UCSD-AML1 (cell line): ENCODE measurements around the gene SYNDIG1L.
"Not testable (repeated sequence)": the region's sequence is repeated elsewhere in the genome, so short reads cannot be mapped to it uniquely, and the experiment has no call there.

Experiments
- DNase-seq: peaks from one replicate; lab custom pipeline; 2025; ENCODE audit not compliant: unreplicated experiment; lab: John Stamatoyannopoulos, UW

SYNDIG1L gene

DNA sequence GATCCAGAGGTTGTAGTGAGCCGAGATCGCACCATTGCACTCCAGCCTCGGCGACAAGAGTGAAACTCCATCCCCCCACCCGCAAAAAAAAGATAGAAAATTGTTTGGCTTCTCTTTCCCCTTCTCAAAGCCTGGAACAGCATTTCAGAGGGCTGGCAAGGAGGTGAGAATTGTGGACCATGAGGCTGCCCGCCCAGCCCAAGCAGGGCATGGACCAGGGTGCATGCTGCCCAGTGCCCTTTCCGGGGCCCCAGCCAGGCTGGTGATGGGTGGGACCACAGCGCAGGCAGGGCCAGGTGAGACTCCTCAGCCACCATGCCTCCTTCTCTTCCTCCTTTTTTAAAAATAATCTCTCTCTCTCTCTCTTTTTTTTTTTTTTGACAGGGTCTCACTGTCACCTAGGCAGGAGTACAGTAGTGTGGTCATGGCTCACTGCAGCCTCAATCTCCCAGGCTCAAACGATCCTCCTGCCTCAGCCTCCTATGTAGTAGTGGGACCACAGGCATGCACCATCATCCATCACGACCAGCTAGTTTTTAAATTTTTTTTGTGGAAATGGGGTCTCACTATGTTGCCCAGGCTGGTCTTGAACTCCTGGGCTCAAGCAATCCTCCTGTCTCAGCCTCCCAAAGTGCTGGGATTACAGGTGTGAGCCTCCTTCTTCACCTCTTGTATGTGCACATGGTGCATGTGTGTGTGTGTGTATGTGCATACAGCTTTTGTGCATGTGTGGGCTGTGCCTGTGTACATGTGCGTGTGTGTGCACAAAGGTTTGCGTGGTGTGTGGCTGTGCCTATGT is 22.2 kb downstream of the SYNDIG1L start:
- no peak for DNase-seq

DNA sequence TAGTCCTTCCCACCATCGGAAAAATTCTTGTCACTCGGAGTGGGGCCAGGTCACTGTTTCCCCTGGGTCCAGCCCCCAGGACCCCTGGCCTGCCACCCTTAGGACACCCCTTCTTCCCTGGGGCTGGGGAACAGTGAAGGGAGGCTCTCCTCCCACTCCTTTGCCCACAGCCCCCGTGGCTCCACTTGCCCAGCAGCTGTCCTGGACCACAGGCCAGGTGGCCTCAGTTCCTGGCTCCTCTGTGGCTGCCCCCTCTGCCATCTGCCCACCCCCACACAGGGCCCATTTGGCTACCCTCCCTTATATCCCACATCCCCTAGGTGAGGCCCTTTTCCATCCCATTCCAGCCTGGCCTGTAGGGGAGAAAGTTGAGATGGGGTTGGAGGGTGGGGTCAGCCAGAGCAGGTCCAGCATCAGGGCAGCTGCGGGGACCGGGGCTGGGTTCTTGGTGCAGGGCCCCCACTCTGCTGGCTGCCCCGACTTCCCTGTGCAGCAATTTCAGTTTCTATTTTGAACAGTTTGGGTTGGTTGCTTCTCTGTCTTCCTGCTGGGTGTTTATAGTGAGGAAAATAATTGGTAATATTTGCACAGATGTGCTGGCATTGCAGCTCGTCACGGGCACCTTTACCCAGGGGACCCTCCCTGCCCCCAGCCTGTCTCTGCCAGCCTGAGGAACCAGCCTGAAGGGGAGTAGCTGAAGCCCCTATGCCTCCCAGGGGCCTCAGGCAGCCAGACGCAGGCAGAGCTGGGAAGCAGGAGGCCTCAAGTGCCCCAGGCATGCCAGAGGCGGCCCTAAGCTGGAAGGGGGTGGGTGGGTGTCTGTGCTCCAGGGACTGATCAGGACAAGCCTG is 23.4 kb downstream of the SYNDIG1L start:
- DNase-seq, result no peak

DNA sequence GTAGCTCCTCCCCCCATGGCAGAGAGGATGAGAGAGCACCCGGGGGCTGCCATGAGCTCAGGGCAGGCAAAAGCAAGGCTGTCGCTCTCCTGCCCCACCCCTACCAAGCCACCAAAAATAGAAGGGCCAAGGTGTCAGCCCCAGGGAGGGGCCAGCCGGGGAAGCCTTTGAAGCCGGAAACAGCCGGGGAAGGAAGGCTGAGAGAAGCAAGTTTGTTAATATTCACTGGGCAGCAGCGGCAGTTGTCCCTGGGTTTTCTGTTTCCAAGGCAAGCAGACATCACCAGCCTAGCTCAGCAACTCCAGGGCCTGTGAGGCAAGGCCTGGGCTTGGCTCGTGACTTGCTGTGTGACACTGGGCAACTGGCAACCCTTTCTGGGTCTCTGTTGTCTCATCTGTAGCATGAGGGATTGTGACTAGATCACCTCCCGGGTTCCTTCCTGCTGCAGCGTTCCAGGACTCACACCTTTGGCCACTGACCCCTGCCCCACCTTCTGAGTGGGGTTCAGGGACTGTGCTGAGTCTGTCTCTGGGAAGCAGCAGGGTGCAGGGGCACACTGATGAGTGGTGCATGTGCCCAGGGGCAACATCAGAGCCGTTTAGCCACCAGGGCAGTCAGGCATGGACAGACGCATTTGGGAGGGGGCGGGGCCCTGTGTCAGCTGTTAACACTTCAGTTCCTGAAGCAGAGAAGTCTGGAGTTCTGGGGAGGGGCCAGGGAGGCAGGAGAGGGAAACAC is 24.3 kb downstream of the SYNDIG1L start:
- DNase-seq, result peak; percentile 56

DNA sequence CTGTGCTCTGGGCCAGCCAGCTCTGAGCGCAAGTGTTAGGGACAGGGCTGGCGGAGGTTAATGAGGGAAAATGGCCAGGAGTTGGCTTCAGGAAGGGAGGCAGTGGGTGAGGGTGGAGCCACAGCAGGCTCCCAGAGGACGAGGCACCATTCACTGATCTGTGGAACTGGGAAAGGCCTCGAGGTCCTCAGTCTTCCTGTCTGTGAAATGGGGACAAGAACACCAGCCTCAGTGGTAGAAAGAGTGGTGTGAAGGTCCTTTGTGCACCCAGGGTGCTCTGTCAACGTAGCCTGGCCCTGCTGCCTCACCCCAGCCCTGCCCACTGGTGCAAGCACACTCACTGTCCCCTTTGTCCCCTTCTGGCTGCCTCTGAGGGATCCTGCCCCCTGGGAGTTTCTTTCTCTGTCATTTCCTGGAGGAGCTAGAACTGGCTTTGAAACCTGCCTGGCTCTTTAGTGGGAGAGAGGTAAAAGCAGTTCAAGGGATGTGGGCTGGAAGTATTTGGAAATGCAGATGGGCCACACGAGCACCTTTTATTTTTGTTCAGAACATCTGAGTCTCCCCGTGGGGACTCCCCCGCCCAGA is 25.0 kb downstream of the SYNDIG1L start:
- no peak for DNase-seq

DNA sequence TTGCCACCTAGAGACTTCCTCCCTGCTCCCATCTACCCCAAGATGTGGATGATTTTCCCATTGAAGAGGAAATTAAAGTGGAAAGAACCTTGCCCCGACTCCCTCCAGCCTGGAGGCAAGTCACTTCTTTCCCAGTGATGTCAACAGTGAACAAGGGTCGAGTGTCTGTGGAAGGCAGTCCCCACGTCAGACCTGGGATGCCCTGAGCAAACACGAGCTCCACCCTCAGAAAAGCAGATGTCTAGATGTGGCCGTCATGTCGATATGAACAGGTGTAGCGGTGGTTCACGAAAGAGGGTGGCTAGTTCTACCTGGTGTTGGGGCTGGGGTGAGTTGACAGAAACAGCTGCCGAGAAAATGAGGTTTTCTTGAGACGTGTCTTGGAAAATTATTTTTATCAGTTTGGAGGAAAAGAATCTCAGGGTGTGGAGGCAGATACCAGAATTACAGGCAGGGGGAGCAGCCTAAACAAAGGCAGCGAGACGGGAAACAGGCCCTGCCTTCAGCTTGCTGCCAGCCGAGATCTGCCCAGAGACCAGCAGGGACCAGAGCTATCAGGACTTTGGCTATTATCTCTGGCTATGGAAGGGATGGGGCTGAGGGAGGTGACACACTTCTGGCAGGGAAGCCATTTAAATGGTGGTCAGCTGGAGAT is 25.9 kb downstream of the SYNDIG1L start:
- peak; percentile 20 for DNase-seq

DNA sequence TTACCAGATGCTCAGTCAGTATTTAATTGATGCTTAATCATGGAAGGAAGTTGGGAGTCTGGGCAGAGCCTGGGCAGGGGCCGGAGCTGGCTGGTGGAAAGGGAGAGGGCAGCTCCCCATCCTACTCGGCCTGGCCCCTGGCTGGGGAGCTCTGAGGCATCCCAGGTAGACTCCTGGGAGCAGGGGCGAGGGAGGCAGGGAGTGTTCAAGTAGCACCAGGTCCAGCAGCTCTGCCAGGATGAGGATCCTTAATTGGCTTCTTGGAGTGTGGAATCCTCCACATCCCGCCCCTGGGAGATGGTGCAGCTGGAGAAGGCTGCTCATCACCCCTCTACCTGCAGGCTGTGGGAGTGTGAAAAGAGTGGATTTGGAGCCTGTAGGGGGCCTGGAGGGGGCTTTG is 30.9 kb downstream of the SYNDIG1L start:
- DNase-seq, result no peak

DNA sequence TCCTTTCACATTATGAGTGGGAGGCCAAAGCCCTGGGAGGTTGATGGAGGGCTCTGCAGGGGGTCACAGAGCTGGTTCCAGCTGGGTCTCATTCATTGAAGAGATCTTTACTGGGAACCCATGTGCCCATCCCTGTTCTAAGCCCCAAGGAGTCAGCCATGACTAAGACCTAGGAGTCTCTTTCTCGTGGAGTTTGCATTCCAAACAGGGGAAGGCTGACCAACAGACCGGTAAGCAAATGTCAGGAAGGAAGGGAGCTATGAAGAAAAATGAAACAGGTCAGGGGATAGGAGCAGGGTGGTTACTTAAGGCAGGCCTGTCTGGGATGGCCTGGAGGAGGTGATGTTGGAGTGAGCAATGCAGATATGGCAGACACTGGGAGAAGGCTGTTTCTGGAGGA is 31.5 kb downstream of the SYNDIG1L start:
- no peak for DNase-seq

DNA sequence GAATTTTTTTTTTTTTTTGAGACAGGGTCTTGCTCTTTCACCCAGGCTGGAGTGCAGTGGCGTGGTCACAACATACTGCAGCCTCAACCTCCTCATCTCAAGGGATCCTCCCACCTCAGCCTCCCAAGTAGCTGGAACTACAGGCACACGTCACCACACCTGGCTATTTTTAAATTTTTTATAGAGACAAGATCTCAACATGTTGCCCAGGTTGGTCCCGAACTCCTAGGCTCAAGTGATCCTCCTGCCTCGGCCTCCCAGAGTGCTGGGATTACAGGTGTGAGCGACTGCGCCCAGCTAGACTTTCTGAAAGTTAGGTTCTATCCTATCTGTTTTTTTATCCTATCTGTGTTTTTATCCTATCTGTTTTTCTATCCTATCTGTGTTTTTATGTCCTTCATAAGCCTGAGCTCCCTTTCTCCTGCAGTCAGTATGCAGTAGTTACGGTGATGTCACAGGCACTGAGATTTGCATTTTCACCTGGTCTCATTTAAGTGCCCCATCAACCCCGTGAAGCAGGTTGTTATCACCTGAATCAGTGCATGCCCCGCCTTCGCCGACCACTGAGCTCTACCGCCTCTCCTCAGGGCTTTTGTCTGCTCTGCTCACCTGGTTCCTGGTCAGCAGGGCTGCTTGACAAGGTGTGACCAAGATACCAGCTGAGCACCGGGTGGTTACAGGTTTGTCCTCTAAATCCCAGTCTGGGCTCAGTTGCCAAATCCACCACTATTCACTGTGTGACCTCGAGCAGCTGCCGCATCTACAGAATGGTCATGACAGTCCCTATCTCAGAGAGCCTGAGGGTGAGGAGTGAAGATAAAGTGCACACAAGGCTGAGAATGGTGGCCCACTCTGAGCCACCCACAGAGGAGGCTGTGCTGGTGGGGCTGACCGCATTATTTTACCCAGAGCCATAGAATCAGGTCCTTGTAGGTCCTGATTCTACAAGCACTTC is 33.1 kb downstream of the SYNDIG1L start:
- DNase-seq, result no peak

DNA sequence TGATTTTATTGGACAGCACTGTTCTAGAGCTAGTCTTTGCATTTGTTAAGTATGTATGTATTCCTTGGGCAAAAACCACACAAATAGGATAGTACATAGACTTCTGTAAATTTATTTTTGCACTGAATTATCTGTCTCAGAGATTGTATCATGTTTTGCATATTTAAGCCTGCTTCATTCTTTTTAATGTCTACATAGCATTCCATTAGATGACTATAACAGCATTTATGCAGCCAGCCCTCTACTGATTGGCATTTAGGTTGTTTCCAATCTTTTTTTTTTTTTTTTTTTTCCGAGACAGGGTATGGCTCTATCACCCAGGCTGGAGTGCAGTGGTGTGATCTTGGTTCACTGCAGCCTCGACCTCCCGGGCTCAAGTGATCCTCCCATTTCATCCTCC is 34.5 kb downstream of the SYNDIG1L start:
- no peak for DNase-seq

DNA sequence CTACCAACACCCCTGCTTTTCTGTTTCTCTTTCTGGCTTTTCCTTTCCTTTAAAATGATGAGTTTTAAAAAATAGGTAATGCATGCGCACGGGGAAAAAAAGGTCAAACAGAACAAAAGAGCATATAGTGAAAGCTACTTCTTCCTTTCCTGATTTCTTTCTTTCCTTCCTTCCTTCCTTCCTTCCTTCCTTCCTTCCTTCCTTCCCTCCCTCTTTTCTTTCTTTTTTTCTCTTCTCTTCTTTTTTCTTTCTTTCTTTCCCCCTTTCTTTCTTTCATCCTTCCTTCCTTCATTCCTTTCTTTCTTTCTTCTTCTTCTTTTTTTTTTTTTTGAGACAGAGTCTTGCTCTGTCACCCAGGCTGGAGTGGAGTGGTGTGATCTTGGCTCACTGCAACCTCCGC is 35.5 kb downstream of the SYNDIG1L start:
- DNase-seq, result not testable (repeated sequence)

DNA sequence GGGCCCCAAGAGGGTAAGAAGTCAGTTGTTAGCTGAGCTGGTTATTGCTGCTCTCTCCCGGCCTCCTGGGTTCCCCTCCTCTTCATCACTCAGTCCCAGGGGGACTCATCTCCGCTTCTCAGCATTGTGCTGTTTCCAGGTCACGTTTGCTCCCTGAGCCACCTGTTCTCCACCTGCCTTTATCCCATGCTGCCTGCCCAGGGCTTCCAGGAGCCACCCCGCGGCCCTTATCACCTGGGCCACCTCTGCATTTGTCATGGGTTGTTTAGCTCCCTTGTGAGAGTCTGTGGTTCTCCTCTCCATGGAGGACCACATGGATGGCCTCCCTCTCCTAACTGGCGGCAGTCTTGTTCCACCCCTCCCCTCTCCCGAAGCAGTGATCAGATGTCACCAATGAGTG is 36.0 kb downstream of the SYNDIG1L start:
- no peak for DNase-seq

DNA sequence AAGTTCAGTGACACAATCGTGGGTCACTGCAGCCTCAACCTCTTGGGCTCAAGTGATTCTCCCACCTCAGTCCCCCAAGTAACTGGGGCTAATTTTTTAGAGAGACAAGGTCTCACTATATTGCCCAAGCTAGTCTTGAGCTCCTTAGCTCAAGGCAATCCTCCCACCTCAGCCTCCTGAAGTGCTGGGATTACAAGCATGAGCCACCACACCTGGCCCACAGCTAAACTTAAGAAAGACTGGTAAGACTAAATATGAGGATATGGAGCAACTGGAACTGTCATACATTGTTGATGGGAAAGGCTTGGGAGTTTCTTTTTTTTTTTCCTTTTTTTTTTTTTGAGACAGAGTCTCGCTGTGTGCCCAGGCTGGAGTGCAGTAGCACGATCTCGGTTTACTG is 43.8 kb downstream of the SYNDIG1L start:
- no peak for DNase-seq

DNA sequence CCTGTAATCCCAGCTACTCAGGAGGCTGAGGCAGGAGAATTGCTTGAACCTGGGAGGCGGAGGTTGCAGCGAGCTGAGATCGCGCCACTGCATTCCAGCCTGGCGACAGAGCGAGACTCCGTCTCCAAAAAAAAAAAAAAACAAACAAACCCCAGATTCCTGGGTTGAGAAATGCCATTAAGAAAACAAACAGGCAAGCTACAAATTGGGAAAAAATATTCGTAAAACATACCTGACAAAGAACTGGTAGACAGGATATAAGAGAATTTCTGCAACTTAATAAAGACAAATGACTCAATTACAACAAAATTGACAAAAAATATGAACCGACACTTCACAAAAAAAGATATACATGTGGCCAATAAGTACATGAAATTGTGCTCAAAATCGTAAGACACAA is 44.4 kb downstream of the SYNDIG1L start:
- not testable (repeated sequence) for DNase-seq

DNA sequence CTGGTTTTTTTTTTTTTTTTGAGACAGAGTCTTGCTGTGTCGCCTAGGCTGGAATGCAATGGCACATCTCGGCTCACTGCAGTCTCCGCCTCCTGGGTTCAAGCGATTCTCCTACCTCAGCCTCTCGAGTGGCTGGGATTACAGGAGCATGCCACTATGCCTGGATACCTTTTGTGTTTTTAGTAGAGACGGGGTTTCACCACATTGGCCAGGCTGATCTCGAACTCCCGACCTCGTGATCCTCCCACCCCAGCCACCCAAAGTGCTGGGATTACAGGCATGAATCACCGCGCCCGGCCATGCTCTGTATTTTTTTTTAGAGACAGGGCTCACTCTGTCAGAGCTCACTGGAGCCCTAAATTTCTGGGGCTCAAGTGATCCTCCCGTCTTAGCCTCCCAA is 45.2 kb downstream of the SYNDIG1L start:
- no peak for DNase-seq

DNA sequence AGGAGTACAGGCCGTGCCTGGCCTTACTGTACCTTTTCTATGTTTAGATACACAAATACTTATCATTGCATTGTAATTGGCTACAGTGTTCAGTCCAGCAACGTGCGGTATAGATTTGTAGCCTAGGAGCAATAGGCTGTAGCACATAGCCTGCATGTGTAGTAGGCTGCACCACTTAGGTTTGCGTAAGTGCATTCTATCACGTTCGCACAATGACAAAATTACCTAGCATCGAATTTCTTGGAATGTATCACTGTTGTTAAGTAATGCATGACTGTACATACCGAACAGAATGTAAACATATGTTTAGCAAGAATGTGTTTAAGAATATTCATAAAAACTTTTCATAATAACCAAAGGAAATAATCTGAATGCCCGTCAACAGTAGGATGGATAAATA is 45.8 kb downstream of the SYNDIG1L start:
- no peak for DNase-seq

DNA sequence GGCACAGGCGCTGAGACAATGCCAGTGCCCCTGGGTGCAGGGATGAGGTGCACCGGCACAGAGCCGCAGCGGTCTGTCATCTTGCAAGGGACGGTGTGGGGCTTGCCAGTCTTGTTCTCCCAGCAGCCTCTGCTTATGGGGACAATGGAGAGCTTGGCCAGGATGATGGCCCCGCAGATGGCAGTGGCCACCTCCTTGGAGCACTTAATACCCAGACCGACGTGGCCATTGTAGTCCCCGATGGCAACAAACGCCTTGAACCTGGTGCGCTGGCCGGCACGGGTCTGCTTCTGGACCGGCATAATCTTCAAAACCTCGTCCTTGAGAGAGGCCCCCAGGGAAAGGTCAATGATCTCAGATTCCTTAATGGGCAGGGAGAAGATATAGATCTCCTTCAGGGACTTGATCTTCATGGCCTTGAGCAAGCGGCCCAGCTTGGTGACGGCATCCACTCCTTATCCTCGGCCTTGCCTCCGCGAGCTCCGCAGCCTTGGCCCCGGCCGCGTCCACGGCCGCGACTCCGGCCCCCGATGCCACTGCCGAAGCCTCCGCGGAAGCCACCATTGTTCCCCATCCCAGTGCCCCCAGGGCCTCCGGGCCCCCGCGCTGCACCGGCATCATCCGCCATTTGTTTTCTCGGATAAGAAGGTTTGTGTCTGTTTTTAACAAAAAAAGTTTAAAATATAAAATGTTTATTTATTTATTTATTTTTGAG is 47.9 kb downstream of the SYNDIG1L start:
- DNase-seq, result no peak

DNA sequence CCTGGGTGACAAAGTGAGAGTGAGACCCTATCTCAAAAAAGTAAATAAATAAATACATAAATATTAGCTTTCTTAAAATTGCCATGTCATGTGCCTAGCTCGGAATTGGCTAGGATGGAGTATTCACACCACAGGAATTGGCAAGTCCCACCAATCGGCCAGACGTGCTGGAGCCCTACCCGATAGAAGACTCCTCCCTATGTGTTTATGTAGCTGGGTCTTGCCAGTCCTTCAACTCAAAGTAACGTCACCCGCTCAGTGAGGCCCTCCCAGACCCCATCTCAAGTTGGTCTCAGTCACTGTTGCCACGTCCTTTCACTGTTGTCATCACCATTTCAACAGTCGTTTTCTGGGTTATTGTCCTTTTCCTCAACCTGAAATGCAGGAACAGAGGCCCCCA is 57.6 kb downstream of the SYNDIG1L start:
- DNase-seq, result no peak

DNA sequence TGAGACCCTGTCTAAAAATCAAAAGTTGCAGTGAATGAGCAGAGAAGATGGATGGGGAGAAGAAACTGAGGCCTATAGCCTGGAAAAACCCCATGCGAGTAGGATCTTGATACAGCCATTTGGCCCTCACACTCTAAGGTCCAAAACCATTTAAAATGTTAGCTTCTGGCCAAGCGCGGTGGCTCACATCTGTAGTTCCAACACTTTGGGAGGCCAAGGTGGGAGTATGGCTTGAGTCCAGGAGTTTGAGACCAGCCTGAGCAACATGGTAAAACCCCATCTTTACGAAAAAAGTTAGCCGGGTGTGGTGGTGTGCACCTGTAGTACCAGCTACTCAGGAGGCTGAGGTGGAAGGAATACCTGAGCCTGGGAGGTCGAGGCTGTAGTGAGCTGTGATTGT is 58.0 kb downstream of the SYNDIG1L start:
- no peak for DNase-seq

DNA sequence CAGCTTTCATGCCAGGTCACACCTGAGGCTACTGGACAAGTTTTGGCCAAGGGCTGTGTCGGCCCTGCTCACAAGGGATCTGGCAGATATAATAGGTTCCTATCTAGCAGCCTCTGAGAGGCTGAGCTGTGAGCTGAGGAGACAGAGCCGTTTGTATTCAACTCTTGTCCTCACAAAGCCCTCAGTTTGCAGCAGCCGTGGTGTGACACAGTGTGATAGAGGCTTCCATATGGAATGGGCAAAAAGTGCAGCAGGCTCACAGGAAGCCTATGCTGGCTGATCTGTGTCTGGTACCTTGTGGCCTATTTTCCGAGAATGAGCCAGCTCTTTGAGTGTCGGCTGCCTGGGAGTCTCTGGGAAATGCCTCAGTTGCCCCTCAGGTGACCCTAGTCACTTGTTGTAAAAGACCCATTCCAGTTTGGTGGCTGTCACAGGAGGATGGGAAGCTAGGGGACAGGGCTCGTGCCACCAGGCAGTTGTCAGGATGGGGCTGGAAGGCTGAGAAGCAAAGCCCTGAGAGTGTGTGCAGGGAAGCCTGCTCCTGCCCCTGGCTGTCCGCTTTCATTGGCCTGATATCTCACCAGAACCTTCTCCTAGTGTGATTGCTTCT is 61.6 kb downstream of the SYNDIG1L start:
- no peak for DNase-seq
